H1 (cell line): ENCODE data around the gene PFKP. TPM values are rescaled to one million over a fixed set of nuclear protein-coding genes. Genes with fewer than 3 reads are reported as not detected.
A peak's percentile ranks its signal among the peaks of the same experiment; 100 is the strongest.

ENCODE experiments used
- CTCF ChIA-PET: fragments of 300-600 bp; sonication (Branson Sonifier 250); formaldehyde crosslinking; loops from one replicate; lab custom pipeline; 2021; ENCODE audit not compliant: partially characterized antibody; lab: Charles Lee
- POLR2A ChIA-PET: fragments of 300-600 bp; sonication (Branson Sonifier 250); formaldehyde crosslinking; loops from one replicate; lab custom pipeline; 2021; ENCODE audit warnings: inconsistent platforms; ENCODE audit not compliant: partially characterized antibody; lab: Charles Lee
- DNase-seq, 2 experiments: peaks; one replicate each; pipeline versions ENCODE4 v3.0.0 to v3.0.0-alpha.2; 2010 to 2022; ENCODE audit warnings: low spot score in 2 of 2, low read depth in 1 of 2, mixed read lengths in 1 of 2
- FAIRE-seq: peaks from 2 replicates; lab custom pipeline; 2011; peaks lifted over from hg19 to GRCh38; lab: Jason Lieb, UNC
- H2AFZ ChIP-seq: 2 replicates; pipeline ENCODE4 v1.8.1; 2012; ENCODE audit warnings: low read length, inconsistent platforms
- H2AK5ac ChIP-seq: 2 replicates; pipeline ENCODE4 v1.6.1; 2013; ENCODE audit warnings: low read depth, low read length
- H2BK120ac ChIP-seq: replicated peaks from 2 replicates; pipeline ENCODE3; 2013; ENCODE audit warnings: low read depth, low read length, inconsistent platforms
- H2BK12ac ChIP-seq: 2 replicates; pipeline ENCODE4 v1.6.1; 2013; ENCODE audit warnings: low read depth, low read length
- H2BK15ac ChIP-seq: 2 replicates; pipeline ENCODE4 v1.6.1; 2013; ENCODE audit warnings: low read length
- H2BK20ac ChIP-seq: 2 replicates; pipeline ENCODE4 v1.6.1; 2013; ENCODE audit warnings: low read length
- H2BK5ac ChIP-seq: 2 replicates; pipeline ENCODE4 v1.6.1; 2013; ENCODE audit warnings: low read depth, low read length
- H3K14ac ChIP-seq: 2 replicates; pipeline ENCODE4 v1.6.1; 2013; ENCODE audit warnings: inconsistent platforms; ENCODE audit not compliant: insufficient read length
- H3K18ac ChIP-seq: 2 replicates; pipeline ENCODE4 v1.6.1; 2013; ENCODE audit warnings: low read length; ENCODE audit errors: extremely low read depth
- H3K23ac ChIP-seq: 2 replicates; pipeline ENCODE4 v1.6.1; 2013; ENCODE audit warnings: inconsistent platforms; ENCODE audit not compliant: insufficient read length
- H3K23me2 ChIP-seq: 2 replicates; pipeline ENCODE4 v1.6.1; 2013; ENCODE audit warnings: low read depth, low read length
- H3K27ac ChIP-seq: 2 replicates; pipeline ENCODE4 v1.6.1; 2011; ENCODE audit warnings: low read depth, low read length, inconsistent platforms
- H3K27me3 ChIP-seq, 4 experiments: replicated peaks in 1 of 4; 1 replicate in 1 of 4; 2 replicates in 3 of 4; pipeline versions ENCODE4 v1.6.1 to v1.8.1; 2011 to 2013; ENCODE audit warnings: low read length in 3 of 4, mild to moderate bottlenecking in 3 of 4, inconsistent platforms in 2 of 4, mixed read lengths in 2 of 4, moderate library complexity in 1 of 4; ENCODE audit not compliant: control insufficient read depth in 3 of 4, insufficient read depth in 3 of 4; ENCODE audit errors: extremely low read depth in 1 of 4
- H3K36me3 ChIP-seq, 4 experiments: 2 replicates each; pipeline versions ENCODE4 v1.6.1 to v1.8.1; 2011 to 2013; ENCODE audit warnings: mild to moderate bottlenecking in 4 of 4, low read length in 3 of 4, moderate library complexity in 2 of 4, control low read depth in 1 of 4, inconsistent platforms in 1 of 4; ENCODE audit not compliant: insufficient read depth in 4 of 4, control insufficient read depth in 2 of 4
- H3K4ac ChIP-seq: replicated peaks from 2 replicates; pipeline ENCODE3; 2013; ENCODE audit warnings: low read length, low read depth, mixed read lengths, inconsistent platforms; ENCODE audit not compliant: insufficient read length
- H3K4me1 ChIP-seq, 4 experiments: replicated peaks in 1 of 4; 1 replicate in 1 of 4; 2 replicates in 3 of 4; pipeline versions ENCODE4 v1.6.1 to v1.8.1; 2011 to 2013; ENCODE audit warnings: low read length in 3 of 4, inconsistent platforms in 2 of 4, mixed read lengths in 1 of 4; ENCODE audit not compliant: insufficient read depth in 4 of 4, control insufficient read depth in 3 of 4
- H3K4me2 ChIP-seq, 2 experiments: 2 replicates each; pipeline versions ENCODE4 v1.6.1 to v1.8.1; 2011 to 2013; ENCODE audit warnings: low read depth in 2 of 2, low read length in 2 of 2, control low read depth in 1 of 2, inconsistent platforms in 1 of 2, mild to moderate bottlenecking in 1 of 2; ENCODE audit not compliant: insufficient read depth in 1 of 2
- H3K4me3 ChIP-seq, 4 experiments: fragments of 200-600, 300-600 bp in 1 of 4; sonication (generic), shearing (Covaris generic), sonication (Bioruptor Twin) in 1 of 4; 2 replicates each; pipeline versions ENCODE4 v1.5.1 to v1.8.1; 2011 to 2016; ENCODE audit warnings: low read length in 4 of 4, low read depth in 3 of 4, control low read depth in 2 of 4, inconsistent platforms in 2 of 4, mild to moderate bottlenecking in 2 of 4, mixed read lengths in 1 of 4, moderate library complexity in 1 of 4; ENCODE audit not compliant: insufficient read depth in 2 of 4; ENCODE audit errors: extremely low read depth in 1 of 4
- H3K56ac ChIP-seq: replicated peaks from 2 replicates; pipeline ENCODE3; 2013; ENCODE audit warnings: low read depth, mild to moderate bottlenecking, mixed read lengths, low read length, inconsistent platforms; ENCODE audit not compliant: insufficient read length
- H3K79me1 ChIP-seq: 2 replicates; pipeline ENCODE4 v1.6.1; 2013; ENCODE audit warnings: low read depth, low read length, control low read depth
- H3K79me2 ChIP-seq, 2 experiments: 2 replicates each; pipeline versions ENCODE4 v1.6.1 to v1.8.1; 2012 to 2013; ENCODE audit warnings: low read length in 2 of 2, mild to moderate bottlenecking in 2 of 2, inconsistent platforms in 1 of 2; ENCODE audit not compliant: insufficient read depth in 2 of 2, control insufficient read depth in 1 of 2
- H3K9ac ChIP-seq, 4 experiments: replicated peaks in 1 of 4; 1 replicate in 1 of 4; 2 replicates in 3 of 4; pipeline versions ENCODE4 v1.6.1 to v1.8.1; 2011 to 2013; ENCODE audit warnings: low read depth in 3 of 4, low read length in 3 of 4, control low read depth in 2 of 4, mild to moderate bottlenecking in 2 of 4, moderate library complexity in 2 of 4, inconsistent platforms in 1 of 4; ENCODE audit errors: extremely low read depth in 1 of 4
- H3K9me3 ChIP-seq, 2 experiments: 2 replicates each; pipeline versions ENCODE4 v1.6.1 to v1.8.1; 2012 to 2013; ENCODE audit warnings: mild to moderate bottlenecking in 2 of 2, moderate library complexity in 2 of 2, control low read depth in 1 of 2, inconsistent platforms in 1 of 2, low read depth in 1 of 2, low read length in 1 of 2, mixed read lengths in 1 of 2; ENCODE audit not compliant: insufficient read depth in 2 of 2
- H4K20me1 ChIP-seq, 2 experiments: replicated peaks in 1 of 2; 2 replicates each; pipeline versions ENCODE3 to v1.8.1; 2011 to 2013; ENCODE audit warnings: inconsistent platforms in 2 of 2, low read length in 2 of 2, mild to moderate bottlenecking in 1 of 2; ENCODE audit not compliant: insufficient read depth in 2 of 2, control insufficient read depth in 1 of 2
- H4K5ac ChIP-seq: 2 replicates; pipeline ENCODE4 v1.6.1; 2013; ENCODE audit warnings: low read length, low read depth, mixed read lengths, inconsistent platforms; ENCODE audit not compliant: insufficient read length
- H4K8ac ChIP-seq: 2 replicates; pipeline ENCODE4 v1.8.0; 2013; ENCODE audit warnings: mild to moderate bottlenecking, moderate library complexity, low read length, inconsistent platforms; ENCODE audit not compliant: insufficient read depth; ENCODE audit errors: extremely low read depth
- H4K91ac ChIP-seq: replicated peaks from 2 replicates; pipeline ENCODE3; 2013; ENCODE audit warnings: low read length, mixed read lengths, inconsistent platforms; ENCODE audit not compliant: insufficient read length
- EP300 ChIP-seq, 2 experiments: IDR thresholded peaks; 1 replicate in 1 of 2; 2 replicates in 1 of 2; pipeline ENCODE4 v1.6.1; 2011 to 2012; ENCODE audit warnings: low read depth in 2 of 2, low read length in 2 of 2, mild to moderate bottlenecking in 2 of 2, borderline replicate concordance in 1 of 2, inconsistent platforms in 1 of 2, moderate library complexity in 1 of 2
- KDM4A ChIP-seq: IDR thresholded peaks from one replicate; pipeline ENCODE4 v1.7.1; 2012; ENCODE audit warnings: low read depth, mild to moderate bottlenecking, moderate library complexity, low read length, inconsistent platforms; ENCODE audit not compliant: severe bottlenecking
- KDM5A ChIP-seq: fragments of 200-600 bp; IDR thresholded peaks from 2 replicates; pipeline ENCODE4 v1.7.1; 2012; ENCODE audit warnings: mild to moderate bottlenecking, low read length, inconsistent platforms, mixed read lengths
- NANOG ChIP-seq: IDR thresholded peaks from 2 replicates; pipeline ENCODE4 v1.6.1; 2011; ENCODE audit warnings: low read length, low read depth, mild to moderate bottlenecking, inconsistent platforms; ENCODE audit not compliant: insufficient read depth, poor library complexity, severe bottlenecking
- SAP30 ChIP-seq: fragments of 300-600 bp; sonication (generic); IDR thresholded peaks from 2 replicates; pipeline ENCODE4 v1.7.1; 2012; ENCODE audit warnings: low read length, moderate library complexity, mild to moderate bottlenecking, inconsistent platforms; ENCODE audit not compliant: insufficient read depth, insufficient replicate concordance
- TBP ChIP-seq: IDR thresholded peaks from 2 replicates; pipeline ENCODE4 v1.6.1; 2011; ENCODE audit warnings: low read depth, low read length, improper control_type of control experiment
- WGBS, 2 experiments: shearing (Covaris generic) in 1 of 2; methylation state at CpG; one replicate each; pipeline versions ENCODE4 v1.1.6 to v1.1.7; 2013 to 2015; ENCODE audit warnings: low lambda C conversion rate in 2 of 2, mixed read lengths in 2 of 2, inconsistent platforms in 1 of 2, low coverage in 1 of 2, missing lambda C conversion rate in 1 of 2; ENCODE audit not compliant: insufficient replicate concordance in 2 of 2, insufficient coverage in 1 of 2, insufficient read length in 1 of 2; ENCODE audit errors: extremely low coverage in 1 of 2, missing lambda C conversion rate in 1 of 2; 5-methylcytosine and 5-hydroxymethylcytosine counted together
- polyA plus RNA-seq, 7 experiments: library from polyadenylated mRNA; depleted of rRNA in 3 of 7; stranded (reverse) in 5 of 7; unstranded in 2 of 7; fragments of >200 nt in 5 of 7; fragments of 200-250 nt in 2 of 7; gene quantifications; 1 replicate in 5 of 7; 2 replicates in 1 of 7; 4 replicates in 1 of 7; pipeline versions ENCODE4 v1.2.1 to v1.2.3, GENCODE V29; 2011 to 2013; ENCODE audit warnings: missing spikeins in 2 of 7, mixed read lengths in 2 of 7
- total RNA-seq: library from RNA; stranded (reverse); fragmentation: NEBNext Ultra II Directional; extraction: Animal tissue kit (Norgen Biotek cat#: 25700); gene quantifications from 2 replicates; pipeline ENCODE4 v1.2.1, GENCODE V29; 2021
- TF ChIP-seq, protein P1 (sequence below): IDR thresholded peaks from 2 replicates; pipeline ENCODE4 v1.6.1; 2011; ENCODE audit warnings: low read length, improper control_type of control experiment
- TF ChIP-seq, protein P2 (sequence below): IDR thresholded peaks from 2 replicates; pipeline ENCODE4 v1.6.1; 2012; ENCODE audit warnings: inconsistent platforms

Gene PFKP
- total and polyA plus RNA-seq, 2 of the 8 experiments (the other 6 are each of a cell fraction or from before 2014, with no cell fraction given) = 51.2 to 128 TPM

DNA sequence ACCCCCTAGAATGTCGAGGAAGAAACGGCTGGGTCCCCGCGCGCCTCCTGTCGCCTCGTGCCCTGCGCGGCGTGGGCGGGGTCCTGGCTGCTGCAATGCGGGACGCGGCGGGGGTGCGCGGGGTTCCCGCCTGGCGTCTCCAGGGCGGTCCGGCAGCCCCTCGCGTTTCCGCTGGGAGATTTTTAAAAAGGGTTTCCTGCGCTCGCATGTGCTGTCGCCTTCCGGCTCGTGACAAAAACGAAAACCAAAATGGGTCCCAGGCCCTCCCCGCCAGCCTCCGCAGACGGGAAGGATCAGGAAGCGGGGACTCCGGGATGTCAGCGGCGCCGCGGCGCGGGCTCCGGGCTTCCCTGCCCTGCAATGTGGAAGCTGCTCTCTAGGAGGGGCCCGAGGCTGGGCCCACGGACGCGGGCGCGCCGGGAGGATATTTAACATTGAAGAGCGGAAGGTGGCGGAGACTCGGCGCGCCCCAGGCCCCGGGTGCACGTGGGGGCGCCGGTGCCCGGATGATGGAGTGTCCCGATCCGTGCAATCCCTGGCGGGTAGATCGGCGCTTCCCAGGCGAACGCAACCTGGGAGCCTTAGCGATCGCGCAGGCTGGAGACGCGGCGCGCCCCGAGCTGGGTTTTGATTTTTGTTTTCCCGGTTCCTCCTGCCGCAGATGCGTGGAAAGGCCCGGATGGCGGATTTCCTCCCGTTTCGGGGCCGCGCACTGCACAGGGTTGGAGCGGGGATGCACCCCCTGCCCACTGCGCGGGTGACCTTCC lies 1.0 kb downstream of the PFKP start:
- ChIA-PET POLR2A (interaction anchor here (0.9 to 3.0 kb wide), 6 partner anchors 8 to 104 kb away, joined by 3 to 18 read pairs (median 3); no protein-coding TSS in a partner anchor), CTCF (interaction anchor here (0.6 kb wide), 1 partner anchor 19 kb away, joined by 3 read pairs; no protein-coding TSS in a partner anchor)
- no peak for FAIRE-seq
- H2AFZ ChIP-seq = no peak overlapping the region
- WGBS, 2 experiments = 1% methylated on average over 48 of the region's 86 CpGs; no CpG with 5 or more reads in 1 of the 2 experiments
- peaks cover 29 to 46% of the 10 kb centered on the region in 2 experiments for H3K79me2 ChIP-seq
- H4K8ac ChIP-seq = peak overlapping the region; percentile 70
- peak overlapping the region; percentile 78 for H4K91ac ChIP-seq
- no peak overlapping the region for H3K23ac ChIP-seq
- peaks cover 7 to 26% of the 10 kb centered on the region in 2 experiments for H4K20me1 ChIP-seq
- peaks cover 16% of the 10 kb centered on the region; the same call in 1 of the 2 replicates for H3K23me2 ChIP-seq
- H3K4me3 ChIP-seq = peak overlapping the region; percentile 67 to 100 (median 88)
- peak overlapping the region; percentile 59 for H4K5ac ChIP-seq
- H3K4me2 ChIP-seq = peak overlapping the region; percentile 88 to 94
- peak overlapping the region; percentile 26 for H3K56ac ChIP-seq
- H3K4ac ChIP-seq = no peak overlapping the region
- peak in 1 of 2 experiments; percentile 73 for DNase-seq
- H2BK12ac ChIP-seq = no peak overlapping the region; the same call in 1 of the 2 replicates
- H2BK15ac ChIP-seq = no peak overlapping the region
- H2BK20ac ChIP-seq = no peak overlapping the region
- H3K27ac ChIP-seq = no peak overlapping the region; the same call in 1 of the 2 replicates
- H3K79me1 ChIP-seq = peaks cover 10% of the 10 kb centered on the region
- H3K18ac ChIP-seq = peak overlapping the region; percentile 83
- H2AK5ac ChIP-seq = no peak overlapping the region
- H2BK5ac ChIP-seq = no peak overlapping the region
- H3K9me3 ChIP-seq = no peaks in the 10 kb centered on the region
- H2BK120ac ChIP-seq = no peak overlapping the region
- peaks cover 0 to 19% (median 2%) of the 10 kb centered on the region in 4 experiments; a peak in 4 of 8 replicates for H3K36me3 ChIP-seq
- peak overlapping the region in 3 of 4 experiments; percentile 57 to 71 (median 58); a peak in 5 of 7 replicates for H3K9ac ChIP-seq
- no peak overlapping the region for H3K14ac ChIP-seq
- peaks cover 0 to 15% (median 12%) of the 10 kb centered on the region in 4 experiments; a peak in 6 of 7 replicates for H3K27me3 ChIP-seq
- H3K4me1 ChIP-seq = peaks cover 4 to 16% (median 6%) of the 10 kb centered on the region in 4 experiments; a peak in 6 of 7 replicates
- TF ChIP-seq, protein P1, sequence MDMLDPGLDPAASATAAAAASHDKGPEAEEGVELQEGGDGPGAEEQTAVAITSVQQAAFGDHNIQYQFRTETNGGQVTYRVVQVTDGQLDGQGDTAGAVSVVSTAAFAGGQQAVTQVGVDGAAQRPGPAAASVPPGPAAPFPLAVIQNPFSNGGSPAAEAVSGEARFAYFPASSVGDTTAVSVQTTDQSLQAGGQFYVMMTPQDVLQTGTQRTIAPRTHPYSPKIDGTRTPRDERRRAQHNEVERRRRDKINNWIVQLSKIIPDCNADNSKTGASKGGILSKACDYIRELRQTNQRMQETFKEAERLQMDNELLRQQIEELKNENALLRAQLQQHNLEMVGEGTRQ = 0 out of 2 replicates have a peak, but pooled peaks have one; percentile 15
- TF ChIP-seq EP300 (IDR thresholded peaks at IDR 0.05; ENCODE audit: borderline replicate concordance in 1 of 2, low read depth in 2 of 2, low read length in 2 of 2) (no peak), KDM4A (peak; percentile 38), TBP (no peak), KDM5A (no peak), SAP30 (no peak), NANOG (no peak)
- TF ChIP-seq, protein P2, sequence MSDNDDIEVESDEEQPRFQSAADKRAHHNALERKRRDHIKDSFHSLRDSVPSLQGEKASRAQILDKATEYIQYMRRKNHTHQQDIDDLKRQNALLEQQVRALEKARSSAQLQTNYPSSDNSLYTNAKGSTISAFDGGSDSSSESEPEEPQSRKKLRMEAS = peak; percentile 59
